NCI-H2171 (cell line): Measurements from ENCODE around the gene ZNF366.

Source experiments
- DNase-seq: peaks from one replicate; lab custom pipeline; 2025; lab: John Stamatoyannopoulos, UW

ZNF366 gene

GRCh38 chr5:72465066-72465465 lies 42.1 kb downstream of the ZNF366 start:
- no peak for DNase-seq

- no peak for DNase-seq
These were observed 43.1 kb downstream of the ZNF366 start for GRCh38 chr5:72464071-72464470.

- no peak for DNase-seq
These were observed 43.7 kb downstream of the ZNF366 start for GRCh38 chr5:72463449-72464052.

- no peak for DNase-seq
These were observed 46.8 kb downstream of the ZNF366 start for GRCh38 chr5:72460413-72460812.

GRCh38 chr5:72459913-72460312 lies 47.3 kb downstream of the ZNF366 start:
- no peak for DNase-seq

- DNase-seq = no peak
These were observed 48.0 kb downstream of the ZNF366 start for GRCh38 chr5:72459089-72459661.

- no peak for DNase-seq
These were observed 48.8 kb downstream of the ZNF366 start for GRCh38 chr5:72458407-72458806.

GRCh38 chr5:72457491-72457890 lies 49.7 kb downstream of the ZNF366 start:
- no peak for DNase-seq

GRCh38 chr5:72456391-72457074 lies 50.7 kb downstream of the ZNF366 start:
- DNase-seq = no peak

GRCh38 chr5:72455476-72455875 lies 51.7 kb downstream of the ZNF366 start:
- no peak for DNase-seq

GRCh38 chr5:72454996-72455395 lies 52.2 kb downstream of the ZNF366 start:
- DNase-seq = no peak

GRCh38 chr5:72453246-72453775 lies 53.9 kb downstream of the ZNF366 start:
- no peak for DNase-seq

GRCh38 chr5:72452515-72453245 lies 54.5 kb downstream of the ZNF366 start:
- no peak for DNase-seq

GRCh38 chr5:72451741-72452505 lies 55.3 kb downstream of the ZNF366 start:
- no peak for DNase-seq

GRCh38 chr5:72448368-72448767 lies 58.8 kb downstream of the ZNF366 start:
- DNase-seq = no peak

GRCh38 chr5:72447751-72448150 lies 59.5 kb downstream of the ZNF366 start:
- no peak for DNase-seq

GRCh38 chr5:72445969-72446368 lies 61.2 kb downstream of the ZNF366 start:
- no peak for DNase-seq

GRCh38 chr5:72443883-72444282 lies 63.3 kb downstream of the ZNF366 start:
- no peak for DNase-seq

- no peak for DNase-seq
These were observed 65.2 kb downstream of the ZNF366 start for GRCh38 chr5:72441862-72442540.

- DNase-seq = no peak
These were observed 66.0 kb downstream of the ZNF366 start for GRCh38 chr5:72441094-72441723.

GRCh38 chr5:72440207-72440638 lies 67.0 kb downstream of the ZNF366 start:
- DNase-seq = no peak
